Measurements from ENCODE around the gene APPBP2. TPM values are rescaled to one million over a fixed set of nuclear protein-coding genes. Genes with fewer than 3 reads are reported as not detected.

The APPBP2 gene
- polyA plus RNA-seq, 3 donors, result 6.4 to 14.7 (median 10.4) TPM

DNA sequence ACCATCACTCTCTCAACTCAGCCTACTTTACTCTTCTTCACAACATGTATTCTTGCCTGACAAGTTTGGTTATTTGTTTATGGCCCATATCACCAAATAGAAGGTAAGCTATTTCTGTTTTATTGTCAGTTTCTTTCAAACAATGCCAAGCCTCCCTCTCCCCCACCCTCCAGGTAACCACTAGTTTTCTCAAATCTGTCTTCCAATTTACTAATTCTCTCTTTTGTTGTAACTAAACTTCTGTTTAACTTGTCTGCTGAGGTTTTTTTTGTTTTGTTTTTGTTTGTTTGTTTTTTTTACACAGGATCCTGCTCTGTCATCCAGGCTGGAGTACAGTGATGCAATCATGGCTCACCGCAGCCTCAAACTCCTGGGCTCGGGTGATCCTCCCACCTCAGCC, 68.9 kb downstream of the APPBP2 start:
- H3K4me1 Mint-ChIP-seq, result no peaks in the 10 kb centered on the region
- no peaks in the 10 kb centered on the region for H3K4me1 ChIP-seq (ENCODE audit: control insufficient read depth in 1 of 2, insufficient read depth in 2 of 2, low read length in 2 of 2)
- H3K36me3 Mint-ChIP-seq, result peaks cover 73 to 84% of the 10 kb centered on the region in 2 donors
- no peaks in the 10 kb centered on the region for H3K9me3 ChIP-seq (replicated peaks in 1 of 2; ENCODE audit: control insufficient read depth in 1 of 2, insufficient read depth in 1 of 2, low read length in 2 of 2)
- H3K4me2 ChIP-seq (replicated peaks; ENCODE audit: extremely low read depth, low read length, poor library complexity, severe bottlenecking), result no peak overlapping the region
- no peaks in the 10 kb centered on the region for H3K27me3 Mint-ChIP-seq (ENCODE audit: low read depth in 3 of 3)
- TF ChIP-seq, protein P1, sequence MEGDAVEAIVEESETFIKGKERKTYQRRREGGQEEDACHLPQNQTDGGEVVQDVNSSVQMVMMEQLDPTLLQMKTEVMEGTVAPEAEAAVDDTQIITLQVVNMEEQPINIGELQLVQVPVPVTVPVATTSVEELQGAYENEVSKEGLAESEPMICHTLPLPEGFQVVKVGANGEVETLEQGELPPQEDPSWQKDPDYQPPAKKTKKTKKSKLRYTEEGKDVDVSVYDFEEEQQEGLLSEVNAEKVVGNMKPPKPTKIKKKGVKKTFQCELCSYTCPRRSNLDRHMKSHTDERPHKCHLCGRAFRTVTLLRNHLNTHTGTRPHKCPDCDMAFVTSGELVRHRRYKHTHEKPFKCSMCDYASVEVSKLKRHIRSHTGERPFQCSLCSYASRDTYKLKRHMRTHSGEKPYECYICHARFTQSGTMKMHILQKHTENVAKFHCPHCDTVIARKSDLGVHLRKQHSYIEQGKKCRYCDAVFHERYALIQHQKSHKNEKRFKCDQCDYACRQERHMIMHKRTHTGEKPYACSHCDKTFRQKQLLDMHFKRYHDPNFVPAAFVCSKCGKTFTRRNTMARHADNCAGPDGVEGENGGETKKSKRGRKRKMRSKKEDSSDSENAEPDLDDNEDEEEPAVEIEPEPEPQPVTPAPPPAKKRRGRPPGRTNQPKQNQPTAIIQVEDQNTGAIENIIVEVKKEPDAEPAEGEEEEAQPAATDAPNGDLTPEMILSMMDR (IDR thresholded peaks at IDR 0.05), result no peak
- DNase-seq, result no peak
- no peak overlapping the region for H3K27ac ChIP-seq (ENCODE audit: low read depth in 1 of 2, low read length in 2 of 2)
- H4K20me1 ChIP-seq (ENCODE audit: insufficient read depth, low read length), result no peaks in the 10 kb centered on the region
- WGBS (ENCODE audit: insufficient coverage), result 100% methylated on average over 1 of the region's 2 CpGs
- H3K27ac Mint-ChIP-seq, result peak overlapping the region in 1 of 7 donors; percentile 62
- no peak overlapping the region for H3K4me3 ChIP-seq (replicated peaks in 1 of 3; ENCODE audit: low read depth in 2 of 3, low read length in 3 of 3)
- H3K9ac ChIP-seq (ENCODE audit: insufficient read depth, low read length, poor library complexity, severe bottlenecking), result no peak overlapping the region
- H3K36me3 ChIP-seq (replicated peaks in 1 of 2; ENCODE audit: control insufficient read depth in 1 of 2, insufficient read depth in 2 of 2, low read length in 2 of 2), result peaks cover 67 to 98% of the 10 kb centered on the region in 2 donors
- intact Hi-C loops (cut with micrococcal nuclease), result no loop called here
- no peaks in the 10 kb centered on the region for H3K27me3 ChIP-seq (ENCODE audit: control insufficient read depth in 2 of 2, insufficient read depth in 2 of 2, low read length in 2 of 2)
- H3K4me3 Mint-ChIP-seq, result no peak overlapping the region
- H2AFZ ChIP-seq (ENCODE audit: insufficient read depth, low read depth, low read length, poor library complexity, severe bottlenecking), result no peak overlapping the region
- no peaks in the 10 kb centered on the region for H3K9me3 Mint-ChIP-seq
- H3K79me2 ChIP-seq (ENCODE audit: insufficient read depth, low read length), result no peaks in the 10 kb centered on the region

DNA sequence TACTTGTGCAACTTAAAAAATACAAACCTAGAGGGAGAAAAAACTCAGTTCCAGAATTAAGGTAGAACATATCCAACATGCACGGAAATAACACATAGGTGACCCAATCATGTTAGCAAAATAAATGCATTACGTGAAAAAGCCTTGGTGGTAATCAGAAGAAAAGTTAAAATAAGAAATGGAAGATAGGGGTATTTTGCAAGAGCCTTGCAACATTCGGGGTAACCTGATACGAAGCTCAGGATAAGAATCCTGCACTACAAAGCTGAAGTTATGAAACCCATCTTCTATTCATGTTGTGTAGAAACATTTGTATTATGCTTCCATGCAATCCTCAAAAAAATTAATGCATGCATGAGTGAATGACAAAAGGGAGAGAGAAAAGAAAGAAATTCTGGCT, 70.7 kb downstream of the APPBP2 start:
- peaks cover 65 to 97% of the 10 kb centered on the region in 2 donors for H3K36me3 ChIP-seq (replicated peaks in 1 of 2; ENCODE audit: control insufficient read depth in 1 of 2, insufficient read depth in 2 of 2, low read length in 2 of 2)
- no peaks in the 10 kb centered on the region for H3K27me3 Mint-ChIP-seq (ENCODE audit: low read depth in 3 of 3)
- no peaks in the 10 kb centered on the region for H3K9me3 ChIP-seq (replicated peaks in 1 of 2; ENCODE audit: control insufficient read depth in 1 of 2, insufficient read depth in 1 of 2, low read length in 2 of 2)
- H2AFZ ChIP-seq (ENCODE audit: insufficient read depth, low read depth, low read length, poor library complexity, severe bottlenecking), result no peak overlapping the region
- no peak overlapping the region for H3K27ac ChIP-seq (ENCODE audit: low read depth in 1 of 2, low read length in 2 of 2)
- H3K4me3 Mint-ChIP-seq, result no peak overlapping the region
- intact Hi-C loops (cut with micrococcal nuclease), result no loop called here
- no peak for DNase-seq
- no peaks in the 10 kb centered on the region for H4K20me1 ChIP-seq (ENCODE audit: insufficient read depth, low read length)
- no CpG with 5 or more reads among the region's 4 CpGs for WGBS (ENCODE audit: insufficient coverage)
- TF ChIP-seq, protein P1 (IDR thresholded peaks at IDR 0.05), result no peak
- no peaks in the 10 kb centered on the region for H3K4me1 ChIP-seq (ENCODE audit: control insufficient read depth in 1 of 2, insufficient read depth in 2 of 2, low read length in 2 of 2)
- H3K9ac ChIP-seq (ENCODE audit: insufficient read depth, low read length, poor library complexity, severe bottlenecking), result no peak overlapping the region
- H3K4me3 ChIP-seq (replicated peaks in 1 of 3; ENCODE audit: low read depth in 2 of 3, low read length in 3 of 3), result no peak overlapping the region
- H3K27ac Mint-ChIP-seq, result no peak overlapping the region
- no peak overlapping the region for H3K4me2 ChIP-seq (replicated peaks; ENCODE audit: extremely low read depth, low read length, poor library complexity, severe bottlenecking)
- no peaks in the 10 kb centered on the region for H3K27me3 ChIP-seq (ENCODE audit: control insufficient read depth in 2 of 2, insufficient read depth in 2 of 2, low read length in 2 of 2)
- no peaks in the 10 kb centered on the region for H3K4me1 Mint-ChIP-seq
- H3K9me3 Mint-ChIP-seq, result no peaks in the 10 kb centered on the region
- no peaks in the 10 kb centered on the region for H3K79me2 ChIP-seq (ENCODE audit: insufficient read depth, low read length)
- peaks cover 74 to 86% of the 10 kb centered on the region in 2 donors for H3K36me3 Mint-ChIP-seq
